ENCODE measurements around the gene STARD13.

Gene STARD13

DNA sequence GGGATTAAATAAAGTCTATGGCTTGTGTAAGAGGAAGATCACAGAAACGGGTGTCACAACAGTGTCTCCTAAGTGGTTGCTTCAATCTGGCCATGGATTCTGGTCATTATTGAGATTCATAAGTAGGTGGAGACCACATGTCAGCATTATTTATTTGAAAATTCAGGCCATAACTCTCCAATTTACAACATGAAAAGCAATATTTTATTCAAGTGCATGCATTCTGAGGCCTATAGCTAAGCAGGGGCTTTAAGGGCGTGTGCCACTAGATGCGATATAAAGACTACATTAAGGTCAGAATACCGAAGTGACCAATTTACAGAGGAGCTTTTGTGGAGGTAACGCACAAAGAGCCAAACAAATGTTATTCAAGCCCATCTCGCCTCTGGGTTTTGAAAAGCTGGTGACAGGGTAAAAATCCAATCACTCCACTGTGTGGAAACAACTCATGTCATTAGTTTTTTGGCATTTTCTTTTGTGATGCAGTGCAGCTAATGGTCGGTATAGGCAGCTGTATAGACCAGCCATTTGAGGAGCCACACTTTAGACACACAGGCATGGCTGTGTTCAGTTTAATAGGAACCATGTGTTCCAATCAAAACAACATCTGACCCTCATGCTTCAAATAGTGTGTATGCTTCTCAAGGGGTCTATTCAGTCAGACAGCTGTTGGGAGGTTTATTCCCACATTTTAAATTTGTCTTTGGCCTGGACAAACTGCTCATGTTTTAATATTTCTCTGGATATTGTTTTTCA is 145.6 kb downstream of the STARD13 start:
- in situ Hi-C loops (cut with HindIII; ENCODE audit: low pct_unique_long_range_greater_than_20kb, low sequenced_read_pairs): no loop called here
- no peak for DNase-seq (ENCODE audit: low read depth in 1 of 2, low spot score in 1 of 2)
- TF ChIP-seq JUND (IDR thresholded peaks at IDR 0.05; ENCODE audit: low read depth): no peak

DNA sequence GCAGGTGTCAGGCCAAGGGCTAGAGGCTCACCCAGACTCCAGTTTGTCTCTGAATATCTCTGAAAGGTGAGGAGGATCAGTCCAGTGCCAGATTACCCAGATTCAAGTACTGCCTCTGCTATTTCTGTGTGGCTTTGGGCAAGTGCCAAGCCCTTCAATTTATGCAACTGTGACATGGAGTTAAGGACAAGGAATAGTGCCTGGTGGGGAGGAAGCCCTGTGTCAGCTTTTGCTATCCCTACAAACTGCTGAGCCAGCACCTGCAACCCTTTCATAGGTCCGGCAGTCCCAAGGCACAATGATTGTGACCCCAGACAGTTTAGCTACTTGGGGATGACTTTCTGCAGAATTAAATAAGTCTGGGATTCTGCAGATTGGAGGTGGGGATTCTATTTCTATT is 146.4 kb downstream of the STARD13 start:
- in situ Hi-C loops (cut with HindIII; ENCODE audit: low pct_unique_long_range_greater_than_20kb, low sequenced_read_pairs): no loop called here
- DNase-seq (ENCODE audit: low read depth in 1 of 2, low spot score in 1 of 2): no peak
- no peak for TF ChIP-seq JUND (IDR thresholded peaks at IDR 0.05; ENCODE audit: low read depth)

DNA sequence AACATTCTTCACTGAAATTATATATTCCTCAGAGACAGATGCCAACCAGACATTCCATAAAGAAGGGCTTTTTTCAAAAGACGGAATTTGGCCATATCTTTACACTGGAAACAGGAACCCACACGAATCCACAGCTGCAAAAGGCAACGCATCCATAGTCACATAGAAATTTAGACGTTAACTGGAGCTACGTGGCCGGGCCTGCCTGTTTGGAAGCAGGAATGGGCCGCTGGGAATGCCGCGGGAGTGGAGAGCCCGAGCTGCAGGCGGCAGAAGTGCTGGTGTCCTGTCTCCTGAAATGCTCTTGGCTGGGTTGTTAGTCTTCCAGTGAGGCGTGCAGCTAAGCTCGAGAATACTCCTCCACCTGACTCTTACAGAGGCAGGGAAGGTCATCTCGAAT is 147.1 kb downstream of the STARD13 start:
- DNase-seq (ENCODE audit: low read depth in 1 of 2, low spot score in 1 of 2): no peak
- in situ Hi-C loops (cut with HindIII; ENCODE audit: low pct_unique_long_range_greater_than_20kb, low sequenced_read_pairs): no loop called here
- TF ChIP-seq JUND (IDR thresholded peaks at IDR 0.05; ENCODE audit: low read depth): no peak

- in situ Hi-C loops (cut with HindIII; ENCODE audit: low pct_unique_long_range_greater_than_20kb, low sequenced_read_pairs): no loop called here
- no peak for DNase-seq (ENCODE audit: low read depth in 1 of 2, low spot score in 1 of 2)
- no peak for TF ChIP-seq JUND (IDR thresholded peaks at IDR 0.05; ENCODE audit: low read depth)
Observed at GRCh38 chr13:33137721-33138120, 147.8 kb downstream of the STARD13 start.

DNA sequence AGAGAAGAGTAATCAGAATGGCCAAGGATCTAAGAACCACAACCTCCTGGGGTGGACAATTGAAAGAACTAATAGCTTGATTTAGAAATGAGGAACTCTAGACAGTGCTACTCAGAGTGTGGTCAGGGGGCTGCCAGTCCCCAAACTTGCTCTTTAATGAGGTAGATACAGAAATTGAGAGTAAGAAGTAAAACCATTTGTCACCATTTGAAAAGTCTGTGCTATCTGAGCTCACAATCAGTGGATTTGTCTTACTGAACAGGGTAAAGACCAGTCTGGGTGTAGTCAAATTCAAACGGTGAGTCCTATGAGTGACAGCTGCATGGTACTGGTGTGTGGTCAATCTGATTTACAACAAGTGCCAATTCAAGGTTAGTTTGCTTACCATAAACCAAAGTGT is 150.5 kb downstream of the STARD13 start:
- no peak for TF ChIP-seq JUND (IDR thresholded peaks at IDR 0.05; ENCODE audit: low read depth)
- in situ Hi-C loops (cut with HindIII; ENCODE audit: low pct_unique_long_range_greater_than_20kb, low sequenced_read_pairs): no loop called here
- DNase-seq (ENCODE audit: low read depth in 1 of 2, low spot score in 1 of 2): no peak

- no peak for DNase-seq (ENCODE audit: low read depth in 1 of 2, low spot score in 1 of 2)
- no peak for TF ChIP-seq JUND (IDR thresholded peaks at IDR 0.05; ENCODE audit: low read depth)
Observed at GRCh38 chr13:33134213-33134612, 151.3 kb downstream of the STARD13 start.

GRCh38 chr13:33132644-33133440 is 152.7 kb downstream of the STARD13 start:
- no peak for TF ChIP-seq JUND (IDR thresholded peaks at IDR 0.05; ENCODE audit: low read depth)
- no peak for DNase-seq (ENCODE audit: low read depth in 1 of 2, low spot score in 1 of 2)
- in situ Hi-C loops (cut with HindIII; ENCODE audit: low pct_unique_long_range_greater_than_20kb, low sequenced_read_pairs): no loop called here

More at GRCh38 chr13:33134213-33134612, 151.3 kb downstream of the STARD13 start:
- in situ Hi-C loops (cut with HindIII; ENCODE audit: low pct_unique_long_range_greater_than_20kb, low sequenced_read_pairs): no loop called here

DNA sequence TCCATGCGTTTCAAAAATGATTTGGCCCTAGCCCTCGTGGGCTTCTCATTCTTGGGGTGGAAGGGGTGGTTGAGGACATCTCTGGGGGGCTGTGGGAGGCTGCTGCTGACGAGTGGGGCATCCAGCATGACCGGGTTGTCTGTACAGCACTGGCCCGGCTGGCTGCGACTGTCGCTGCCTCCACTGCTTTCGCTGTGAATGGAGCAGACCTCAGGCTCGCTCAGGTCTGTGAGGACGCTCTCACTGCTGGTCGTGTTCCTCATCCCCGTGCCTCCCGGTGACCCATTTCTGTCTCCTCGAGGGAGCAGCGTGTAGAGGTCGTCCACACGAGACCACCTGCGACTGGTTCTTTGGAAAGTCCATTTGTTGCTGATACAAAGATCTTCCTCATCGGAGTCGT is 155.7 kb downstream of the STARD13 start:
- in situ Hi-C loops (cut with HindIII; ENCODE audit: low pct_unique_long_range_greater_than_20kb, low sequenced_read_pairs): no loop called here
- TF ChIP-seq JUND (IDR thresholded peaks at IDR 0.05; ENCODE audit: low read depth): no peak

GRCh38 chr13:33129094-33129832 is 156.3 kb downstream of the STARD13 start:
- TF ChIP-seq JUND (IDR thresholded peaks at IDR 0.05; ENCODE audit: low read depth): no peak
- in situ Hi-C loops (cut with HindIII; ENCODE audit: low pct_unique_long_range_greater_than_20kb, low sequenced_read_pairs): no loop called here
- no peak for DNase-seq (ENCODE audit: low read depth in 1 of 2, low spot score in 1 of 2)

More for the DNA sequence above, 155.7 kb downstream of the STARD13 start:
- no peak for DNase-seq (ENCODE audit: low read depth in 1 of 2, low spot score in 1 of 2)

GRCh38 chr13:33128134-33128533 is 157.4 kb downstream of the STARD13 start:
- DNase-seq (ENCODE audit: low read depth in 1 of 2, low spot score in 1 of 2): no peak
- TF ChIP-seq JUND (IDR thresholded peaks at IDR 0.05; ENCODE audit: low read depth): no peak
- in situ Hi-C loops (cut with HindIII; ENCODE audit: low pct_unique_long_range_greater_than_20kb, low sequenced_read_pairs): no loop called here

- no peak for TF ChIP-seq JUND (IDR thresholded peaks at IDR 0.05; ENCODE audit: low read depth)
- no peak for DNase-seq (ENCODE audit: low read depth in 1 of 2, low spot score in 1 of 2)
- in situ Hi-C loops (cut with HindIII; ENCODE audit: low pct_unique_long_range_greater_than_20kb, low sequenced_read_pairs): no loop called here
Observed at GRCh38 chr13:33127009-33127551, 158.5 kb downstream of the STARD13 start.

DNA sequence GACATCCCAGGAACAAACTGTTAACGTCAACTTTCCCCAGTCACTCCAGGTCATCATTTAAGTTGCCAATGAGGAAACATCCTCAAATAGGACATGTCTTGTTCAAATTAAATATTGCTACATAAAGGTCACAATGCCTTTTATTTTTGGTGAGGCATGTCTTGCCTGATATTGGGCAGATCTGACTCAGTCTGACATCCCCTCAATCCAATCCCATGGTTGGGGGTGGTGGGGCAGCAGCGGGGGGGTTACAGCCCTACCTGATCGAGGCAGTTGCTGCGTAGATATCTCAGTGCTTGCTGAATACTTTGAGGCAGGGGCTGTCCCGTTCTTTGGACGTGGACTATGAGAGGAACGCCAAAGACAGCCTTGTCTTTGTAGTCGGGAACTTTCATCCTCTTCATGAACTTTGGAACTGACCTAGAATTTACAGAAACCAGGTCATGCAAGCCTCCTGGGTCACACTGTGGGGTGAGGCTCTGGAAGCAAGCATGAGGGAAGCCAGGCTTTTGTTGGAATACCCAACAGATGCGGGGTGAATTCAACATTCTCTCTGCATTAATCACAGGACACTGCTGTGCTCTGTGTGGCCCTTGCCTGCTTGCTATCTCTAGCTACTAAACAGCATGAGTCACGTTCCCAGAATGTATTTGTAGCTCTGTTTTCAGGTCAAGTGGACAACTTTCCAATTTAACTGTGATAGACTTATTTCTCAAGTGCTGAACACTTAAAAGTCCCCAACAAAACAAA is 159.6 kb downstream of the STARD13 start:
- DNase-seq (ENCODE audit: low read depth in 1 of 2, low spot score in 1 of 2): no peak
- TF ChIP-seq JUND (IDR thresholded peaks at IDR 0.05; ENCODE audit: low read depth): no peak
- in situ Hi-C loops (cut with HindIII; ENCODE audit: low pct_unique_long_range_greater_than_20kb, low sequenced_read_pairs): no loop called here
